Tibial artery (tissue), 4 donors: ENCODE results near the gene ANKRD65.
"Not testable (repeated sequence)": the region's sequence is repeated elsewhere in the genome, so short reads cannot be mapped to it uniquely, and the experiment has no call there.

ENCODE experiments used
- DNase-seq, 2 donors: peaks; one replicate each; pipeline ENCODE4 v3.0.0-alpha.2; 2019
- H3K27ac ChIP-seq, 2 donors: fragments of 200-600 bp; sonication (generic) in 1 of 2; 1 replicate in 1 of 2; 2 replicates in 1 of 2; pipeline ENCODE4 v1.5.1; 2018 to 2019; ENCODE audit warnings: mild to moderate bottlenecking in 1 of 2
- H3K27me3 ChIP-seq, 2 donors: fragments of 200-600 bp; sonication (generic) in 1 of 2; one replicate each; pipeline versions ENCODE4 v1.5.1 to v1.6.0; 2016 to 2019
- H3K36me3 ChIP-seq, 3 donors: fragments of 200-600 bp; sonication (generic) in 2 of 3; one replicate each; pipeline ENCODE4 v1.5.1; 2016 to 2019; ENCODE audit warnings: mild to moderate bottlenecking in 2 of 3
- H3K4me1 ChIP-seq, 4 donors: fragments of 200-600 bp; sonication (generic) in 2 of 4; 1 replicate in 3 of 4; 2 replicates in 1 of 4; pipeline ENCODE4 v1.5.1; 2016 to 2019
- H3K4me3 ChIP-seq, 2 donors: fragments of 200-600 bp; sonication (generic) in 1 of 2; 1 replicate in 1 of 2; 2 replicates in 1 of 2; pipeline ENCODE4 v1.5.1; 2018 to 2019; ENCODE audit warnings: mild to moderate bottlenecking in 2 of 2
- H3K9me3 ChIP-seq, 3 donors: fragments of 200-600 bp; sonication (generic) in 1 of 3; one replicate each; pipeline ENCODE4 v1.5.1; 2016 to 2019
- CTCF ChIP-seq, 2 experiments: fragments of 200-600 bp in 1 of 2; fragments of 450-650 bp in 1 of 2; IDR thresholded peaks; one replicate each; pipeline ENCODE4 v1.5.1; 2017 to 2019; ENCODE audit warnings: antibody characterized with exemption in 2 of 2, mild to moderate bottlenecking in 1 of 2, moderate library complexity in 1 of 2
- intact Hi-C: fragments of 100-400 bp; cut with DNase I; formaldehyde crosslinking; loops from one replicate; pipeline ENCODE4 v1.15.0; 2023; ENCODE audit warnings: low total_unique reads

The ANKRD65 gene

GRCh38 chr1:1415751-1416150 lies 5.3 kb downstream of the ANKRD65 start:
- H3K4me1 ChIP-seq = peaks cover 0 to 16% (median 5%) of the 10 kb centered on the region in 4 donors
- intact Hi-C loops = no loop called here
- DNase-seq = no peak
- H3K4me3 ChIP-seq = no peak overlapping the region
- no peaks in the 10 kb centered on the region for H3K36me3 ChIP-seq
- TF ChIP-seq CTCF (IDR thresholded peaks at IDR 0.05) = no peak
- no peaks in the 10 kb centered on the region for H3K9me3 ChIP-seq
- H3K27ac ChIP-seq = no peak overlapping the region
- H3K27me3 ChIP-seq = peaks cover 0 to 16% of the 10 kb centered on the region in 2 donors

- DNase-seq, H3K4me3 ChIP-seq, H3K36me3 ChIP-seq, H3K27ac ChIP-seq, H3K27me3 ChIP-seq, intact Hi-C loops, H3K9me3 ChIP-seq: not testable (repeated sequence)
- H3K4me1 ChIP-seq = peaks cover 0 to 17% (median 15%) of the 10 kb centered on the region in 4 donors
Observed at GRCh38 chr1:1412311-1412902, 8.7 kb downstream of the ANKRD65 start.

- Histone ChIP-seq H3K27ac (no peak overlapping the region), H3K4me3 (no peak overlapping the region), H3K9me3 (no peaks in the 10 kb centered on the region), H3K36me3 (no peaks in the 10 kb centered on the region), H3K27me3 (no peaks in the 10 kb centered on the region), H3K4me1 (peaks cover 0 to 19% (median 15%) of the 10 kb centered on the region in 4 donors)
- no peak for DNase-seq
- intact Hi-C loops = no loop called here
- no peak for TF ChIP-seq CTCF (IDR thresholded peaks at IDR 0.05)
Observed at GRCh38 chr1:1411626-1412025, 9.4 kb downstream of the ANKRD65 start.

GRCh38 chr1:1410238-1410637 lies 10.8 kb downstream of the ANKRD65 start:
- H3K36me3 ChIP-seq, DNase-seq, H3K4me3 ChIP-seq, intact Hi-C loops, H3K27me3 ChIP-seq, H3K9me3 ChIP-seq, H3K27ac ChIP-seq: not testable (repeated sequence)
- peaks cover 0 to 33% (median 28%) of the 10 kb centered on the region in 4 donors for H3K4me1 ChIP-seq

GRCh38 chr1:1407636-1408318 lies 13.3 kb downstream of the ANKRD65 start:
- no peak for TF ChIP-seq CTCF (IDR thresholded peaks at IDR 0.05)
- intact Hi-C loops = no loop called here
- peak in 1 of 2 donors; percentile 63 for DNase-seq
- H3K27ac ChIP-seq = peak overlapping the region; percentile 81 to 91
- peaks cover 0 to 39% (median 29%) of the 10 kb centered on the region in 4 donors for H3K4me1 ChIP-seq
- no peaks in the 10 kb centered on the region for H3K27me3 ChIP-seq
- no peaks in the 10 kb centered on the region for H3K9me3 ChIP-seq
- peaks cover 23 to 30% (median 28%) of the 10 kb centered on the region in 3 donors for H3K36me3 ChIP-seq
- peak overlapping the region; percentile 84 to 98 for H3K4me3 ChIP-seq

- peak; percentile 94 to 96 for DNase-seq
- peak within 1 kb of the TSS; percentile 84 to 98 for H3K4me3 ChIP-seq
- H3K4me1 ChIP-seq = peaks cover 0 to 39% (median 29%) of the 10 kb centered on the region in 4 donors
- H3K9me3 ChIP-seq = no peaks in the 10 kb centered on the region
- peaks cover 30 to 37% (median 34%) of the 10 kb centered on the region in 3 donors for H3K36me3 ChIP-seq
- no peaks in the 10 kb centered on the region for H3K27me3 ChIP-seq
- intact Hi-C loops = no loop called here
- TF ChIP-seq CTCF (IDR thresholded peaks at IDR 0.05) = no peak
- H3K27ac ChIP-seq = peak within 1 kb of the TSS; percentile 81 to 91
Observed at GRCh38 chr1:1406821-1407635, 14.0 kb downstream of the ANKRD65 start, which contains the start of gene MRPL20. TSS of gene MRPL20 (minus strand) at chr1:1407293. CDS start at chr1:1407217, 76 bp downstream.
